GM12864 (cell line): ENCODE results near the gene ITGA3.

Experiments
- DNase-seq: peaks from one replicate; pipeline ENCODE4 v3.0.0-alpha.2; 2011; ENCODE audit warnings: low read depth
- H3K4me3 ChIP-seq: 2 replicates; pipeline ENCODE4 v1.5.1; 2011; ENCODE audit warnings: mild to moderate bottlenecking, low read depth, low read length, control low read depth
- TF ChIP-seq, protein P1 (sequence below): IDR thresholded peaks from 2 replicates; pipeline ENCODE4 v1.5.1; 2011; ENCODE audit warnings: low read depth, mild to moderate bottlenecking, moderate library complexity, low read length, control low read depth, inconsistent platforms; ENCODE audit errors: missing control alignments

ITGA3 gene

DNA sequence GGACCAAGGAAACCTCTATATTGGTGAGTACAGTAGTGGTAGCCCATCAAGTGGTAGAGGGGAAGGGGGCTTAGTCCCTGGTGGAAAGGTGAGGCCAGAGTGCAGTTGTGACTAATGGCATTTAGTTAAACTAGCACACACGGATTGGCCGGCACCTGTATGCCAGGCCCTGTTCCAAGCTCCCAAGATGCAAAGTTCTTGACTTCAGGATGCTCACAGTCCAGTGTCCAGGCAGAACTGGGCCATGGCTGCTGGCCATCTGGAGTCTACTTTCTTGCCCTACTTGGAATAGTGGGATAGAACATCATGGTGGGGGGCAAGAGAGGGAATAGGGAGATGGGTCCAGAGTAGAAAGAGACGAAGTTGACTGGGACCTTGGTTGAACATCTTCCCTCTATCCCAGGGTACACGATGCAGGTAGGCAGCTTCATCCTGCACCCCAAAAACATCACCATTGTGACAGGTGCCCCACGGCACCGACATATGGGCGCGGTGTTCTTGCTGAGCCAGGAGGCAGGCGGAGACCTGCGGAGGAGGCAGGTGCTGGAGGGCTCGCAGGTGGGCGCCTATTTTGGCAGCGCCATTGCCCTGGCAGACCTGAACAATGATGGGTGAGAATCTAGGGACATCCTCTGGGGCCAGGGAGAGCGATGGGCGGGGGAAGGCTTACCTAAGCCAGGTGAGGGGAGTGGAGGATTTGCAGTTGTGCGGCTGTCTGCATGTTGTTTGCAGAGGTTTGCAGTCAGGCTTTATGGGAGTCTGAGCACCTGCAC lies 15.2 kb downstream of the ITGA3 start:
- no peak for DNase-seq
- TF ChIP-seq, protein P1, sequence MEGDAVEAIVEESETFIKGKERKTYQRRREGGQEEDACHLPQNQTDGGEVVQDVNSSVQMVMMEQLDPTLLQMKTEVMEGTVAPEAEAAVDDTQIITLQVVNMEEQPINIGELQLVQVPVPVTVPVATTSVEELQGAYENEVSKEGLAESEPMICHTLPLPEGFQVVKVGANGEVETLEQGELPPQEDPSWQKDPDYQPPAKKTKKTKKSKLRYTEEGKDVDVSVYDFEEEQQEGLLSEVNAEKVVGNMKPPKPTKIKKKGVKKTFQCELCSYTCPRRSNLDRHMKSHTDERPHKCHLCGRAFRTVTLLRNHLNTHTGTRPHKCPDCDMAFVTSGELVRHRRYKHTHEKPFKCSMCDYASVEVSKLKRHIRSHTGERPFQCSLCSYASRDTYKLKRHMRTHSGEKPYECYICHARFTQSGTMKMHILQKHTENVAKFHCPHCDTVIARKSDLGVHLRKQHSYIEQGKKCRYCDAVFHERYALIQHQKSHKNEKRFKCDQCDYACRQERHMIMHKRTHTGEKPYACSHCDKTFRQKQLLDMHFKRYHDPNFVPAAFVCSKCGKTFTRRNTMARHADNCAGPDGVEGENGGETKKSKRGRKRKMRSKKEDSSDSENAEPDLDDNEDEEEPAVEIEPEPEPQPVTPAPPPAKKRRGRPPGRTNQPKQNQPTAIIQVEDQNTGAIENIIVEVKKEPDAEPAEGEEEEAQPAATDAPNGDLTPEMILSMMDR: no peak
- H3K4me3 ChIP-seq: no peak overlapping the region

DNA sequence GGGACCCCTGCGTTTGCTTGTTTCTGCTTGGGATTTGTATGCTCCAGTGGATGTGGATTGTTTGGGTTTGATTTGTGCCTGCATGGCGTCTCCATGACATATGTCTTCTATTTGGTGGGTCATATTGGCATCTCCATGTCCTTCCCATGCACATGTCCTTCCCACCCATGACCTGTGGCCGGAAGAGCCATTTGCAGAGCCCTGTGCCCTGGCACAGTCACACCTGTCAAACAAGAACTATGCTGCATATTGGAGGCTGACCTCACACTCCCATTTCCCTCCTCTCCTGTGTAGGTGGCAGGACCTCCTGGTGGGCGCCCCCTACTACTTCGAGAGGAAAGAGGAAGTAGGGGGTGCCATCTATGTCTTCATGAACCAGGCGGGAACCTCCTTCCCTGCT lies 15.8 kb downstream of the ITGA3 start:
- no peak overlapping the region for H3K4me3 ChIP-seq
- no peak for DNase-seq
- TF ChIP-seq, protein P1: no peak

DNA sequence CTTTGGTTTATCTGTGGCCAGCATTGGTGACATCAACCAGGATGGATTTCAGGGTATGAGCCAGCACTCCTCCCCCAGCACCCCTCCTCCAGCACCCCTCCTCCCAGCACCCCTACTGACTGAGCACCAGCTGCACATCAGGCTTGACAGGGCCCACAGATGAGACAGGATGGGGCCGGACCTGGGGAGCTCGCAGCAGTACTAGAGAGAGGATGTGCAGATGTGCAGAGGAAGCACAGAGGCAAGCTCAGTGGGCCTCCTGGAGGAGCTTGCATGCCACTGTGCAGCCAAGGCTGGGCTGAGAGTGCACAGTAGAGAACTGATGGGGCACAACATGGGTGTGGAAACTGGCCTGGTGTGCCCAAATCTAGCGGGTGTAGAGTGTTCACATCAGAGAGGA lies 16.2 kb downstream of the ITGA3 start:
- TF ChIP-seq, protein P1: no peak
- no peak overlapping the region for H3K4me3 ChIP-seq
- no peak for DNase-seq

DNA sequence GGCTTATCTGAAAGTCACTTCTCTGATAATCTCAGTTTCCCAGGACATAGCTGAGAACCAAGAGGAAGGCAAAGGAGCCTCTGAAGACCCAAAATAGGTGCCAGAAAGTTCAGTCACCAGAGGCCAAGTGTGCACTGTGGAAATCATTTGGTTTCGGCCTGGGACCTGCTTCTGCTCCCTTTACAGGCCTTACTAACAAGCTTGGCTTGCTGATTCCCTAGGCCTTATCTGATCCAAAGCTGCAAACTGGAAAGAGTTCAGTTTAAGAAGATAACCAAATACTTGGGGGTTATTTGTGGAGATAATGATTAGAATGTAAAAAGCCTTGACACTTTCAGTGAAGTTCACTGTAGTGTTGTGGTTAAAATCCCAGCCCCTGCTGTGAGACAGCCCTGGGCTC lies 17.0 kb downstream of the ITGA3 start:
- no peak overlapping the region for H3K4me3 ChIP-seq
- TF ChIP-seq, protein P1: no peak
- DNase-seq: no peak

DNA sequence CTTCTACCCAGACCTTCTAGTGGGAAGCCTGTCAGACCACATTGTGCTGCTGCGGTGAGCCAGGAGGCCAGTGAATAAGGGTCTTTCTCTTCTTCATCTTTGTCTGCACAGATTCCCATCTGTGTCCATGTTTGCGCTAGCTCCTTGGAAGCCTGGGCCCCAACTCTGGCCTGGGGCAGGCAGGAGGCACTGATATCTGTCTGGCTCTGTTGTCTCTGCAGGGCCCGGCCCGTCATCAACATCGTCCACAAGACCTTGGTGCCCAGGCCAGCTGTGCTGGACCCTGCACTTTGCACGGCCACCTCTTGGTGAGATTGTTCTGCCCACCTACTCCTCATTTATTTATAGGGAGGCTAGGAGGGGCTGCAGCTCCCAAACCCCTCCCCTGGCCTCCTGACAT lies 18.3 kb downstream of the ITGA3 start:
- TF ChIP-seq, protein P1: no peak
- DNase-seq: no peak

DNA sequence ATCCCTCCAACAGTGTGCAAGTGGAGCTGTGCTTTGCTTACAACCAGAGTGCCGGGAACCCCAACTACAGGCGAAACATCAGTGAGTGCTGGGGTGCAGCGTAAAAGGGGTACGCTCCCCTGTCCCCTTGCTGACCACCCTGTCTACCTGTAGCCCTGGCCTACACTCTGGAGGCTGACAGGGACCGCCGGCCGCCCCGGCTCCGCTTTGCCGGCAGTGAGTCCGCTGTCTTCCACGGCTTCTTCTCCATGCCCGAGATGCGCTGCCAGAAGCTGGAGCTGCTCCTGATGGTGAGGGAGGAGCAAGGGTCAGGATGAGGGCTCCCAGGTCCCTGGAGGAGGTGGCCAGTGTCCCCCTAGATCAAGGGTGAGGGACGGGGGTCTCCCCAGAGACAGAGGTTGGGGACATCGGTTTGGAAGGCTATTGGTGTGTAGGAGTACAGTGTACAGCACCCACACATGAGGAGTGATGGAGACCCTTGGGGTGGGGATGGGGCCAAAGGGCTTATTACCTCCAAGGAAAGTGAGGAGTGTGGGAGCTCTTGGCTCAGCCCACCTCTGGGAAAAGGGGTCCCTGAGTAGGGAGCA lies 19.6 kb downstream of the ITGA3 start:
- DNase-seq: no peak
- no peak overlapping the region for H3K4me3 ChIP-seq
- TF ChIP-seq, protein P1: no peak

More for the DNA sequence above, 18.3 kb downstream of the ITGA3 start:
- H3K4me3 ChIP-seq: no peak overlapping the region

DNA sequence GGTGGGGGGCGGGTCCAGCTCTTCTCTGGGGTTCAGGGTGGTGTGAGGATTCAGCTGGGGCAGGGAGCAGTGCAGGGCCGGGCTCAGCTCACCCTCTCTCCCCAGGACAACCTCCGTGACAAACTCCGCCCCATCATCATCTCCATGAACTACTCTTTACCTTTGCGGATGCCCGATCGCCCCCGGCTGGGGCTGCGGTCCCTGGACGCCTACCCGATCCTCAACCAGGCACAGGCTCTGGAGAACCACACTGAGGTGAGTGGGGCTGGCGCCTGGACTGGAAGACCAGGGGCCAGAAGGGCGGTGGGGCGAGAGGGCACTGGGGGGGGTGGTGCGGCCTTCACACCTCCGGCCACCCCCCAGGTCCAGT lies 20.3 kb downstream of the ITGA3 start:
- H3K4me3 ChIP-seq: no peak overlapping the region
- DNase-seq: no peak
- TF ChIP-seq, protein P1: no peak
